GM19468 (cell line): ENCODE data around the gene DIPK1A.
A peak's percentile ranks its signal among the peaks of the same experiment; 100 is the strongest.

Experiments
- ATAC-seq: cut with Tn5 transposase; IDR thresholded peaks from one replicate; pipeline ENCODE4 v1.9.1; 2021; ENCODE audit warnings: mild to moderate bottlenecking, moderate library complexity, moderate number of reproducible peaks; ENCODE audit not compliant: unreplicated experiment; ENCODE audit errors: extremely low read depth

DIPK1A gene

GRCh38 chr1:92956254-92957029 lies 4.8 kb downstream of the DIPK1A start:
- no peak for ATAC-seq

GRCh38 chr1:92953491-92953890 lies 7.8 kb downstream of the DIPK1A start:
- ATAC-seq, result no peak

- ATAC-seq, result no peak
Measured at GRCh38 chr1:92952714-92953113, 8.5 kb downstream of the DIPK1A start.

- ATAC-seq, result peak; percentile 23
Measured at GRCh38 chr1:92951141-92951582, 10.1 kb downstream of the DIPK1A start.

GRCh38 chr1:92949937-92950817 lies 11.1 kb downstream of the DIPK1A start:
- no peak for ATAC-seq

GRCh38 chr1:92948071-92948470 lies 13.2 kb downstream of the DIPK1A start:
- ATAC-seq, result no peak

- no peak for ATAC-seq
Measured at GRCh38 chr1:92945748-92946270, 15.5 kb downstream of the DIPK1A start.

GRCh38 chr1:92944901-92945747 lies 16.1 kb downstream of the DIPK1A start:
- ATAC-seq, result no peak

GRCh38 chr1:92943502-92943847 lies 17.8 kb downstream of the DIPK1A start:
- no peak for ATAC-seq

GRCh38 chr1:92940541-92940940 lies 20.7 kb downstream of the DIPK1A start:
- no peak for ATAC-seq

- ATAC-seq, result no peak
Measured at GRCh38 chr1:92937731-92938130, 23.5 kb downstream of the DIPK1A start.

GRCh38 chr1:92936865-92937264 lies 24.4 kb downstream of the DIPK1A start:
- no peak for ATAC-seq

- ATAC-seq, result no peak
Measured at GRCh38 chr1:92934395-92935378, 26.6 kb downstream of the DIPK1A start.

GRCh38 chr1:92933459-92933858 lies 27.8 kb downstream of the DIPK1A start:
- no peak for ATAC-seq

GRCh38 chr1:92931691-92932090 lies 29.6 kb downstream of the DIPK1A start:
- no peak for ATAC-seq

- ATAC-seq, result no peak
Measured at GRCh38 chr1:92929461-92929860, 31.8 kb downstream of the DIPK1A start.

GRCh38 chr1:92927870-92928269 lies 33.4 kb downstream of the DIPK1A start:
- no peak for ATAC-seq

GRCh38 chr1:92926873-92927272 lies 34.4 kb downstream of the DIPK1A start:
- ATAC-seq, result no peak

GRCh38 chr1:92924501-92924900 lies 36.8 kb downstream of the DIPK1A start:
- no peak for ATAC-seq
